HCT116 (cell line): ENCODE data around the gene RNF220.

Experiments
- CTCF ChIP-seq, 3 experiments: fragments of 200-600 bp in 1 of 3; sonication (generic) in 1 of 3; IDR thresholded peaks in 2 of 3; conservative IDR thresholded peaks in 1 of 3; 2 replicates each; pipeline ENCODE4 v1.5.1; 2012 to 2017; ENCODE audit warnings: low read depth in 2 of 3, low read length in 2 of 3, antibody characterized with exemption in 1 of 3, borderline replicate concordance in 1 of 3, control low read depth in 1 of 3, mild to moderate bottlenecking in 1 of 3, mixed read lengths in 1 of 3, mixed run types in 1 of 3, moderate library complexity in 1 of 3; ENCODE audit not compliant: insufficient read depth in 1 of 3
- RAD21 ChIP-seq: IDR thresholded peaks from 2 replicates; pipeline ENCODE4 v1.6.1; 2012; ENCODE audit warnings: low read depth, mild to moderate bottlenecking

GRCh38 chr1:44678120-44678519 is 273.1 kb downstream of the RNF220 start:
- TF ChIP-seq CTCF (IDR thresholded peaks at IDR 0.05 in 2 of 3, conservative IDR thresholded peaks at IDR 0.05 in 1 of 3; ENCODE audit: borderline replicate concordance in 1 of 3, insufficient read depth in 1 of 3, low read depth in 2 of 3, low read length in 2 of 3) (no peak), RAD21 (no peak)
